ENCODE results near the gene CLEC4C.

GRCh38 chr12:7711133-7711532 lies 36.0 kb downstream of the CLEC4C start, which contains the start of gene DPPA3:
- TF ChIP-seq CTCF (IDR thresholded peaks at IDR 0.05) (no peak), POLR2A (IDR thresholded peaks at IDR 0.05) (no peak), POLR2AphosphoS5 (IDR thresholded peaks at IDR 0.05; ENCODE audit: insufficient read depth in 1 of 2, low read depth in 1 of 2) (no peak)

Measured in vagina (tissue), 2 donors.